T-helper 22 cell (primary cell): ENCODE results near the gene UQCRC2.
"Not testable (repeated sequence)": the region's sequence is repeated elsewhere in the genome, so short reads cannot be mapped to it uniquely, and the experiment has no call there.

ENCODE experiments used
- DNase-seq: peaks from one replicate; pipeline ENCODE4 v3.0.0-alpha.2; 2020; ENCODE audit warnings: low read depth

The UQCRC2 gene

GRCh38 chr16:21982108-21982507, 28.9 kb downstream of the UQCRC2 start:
- DNase-seq: no peak

- DNase-seq: no peak
These were observed 30.9 kb downstream of the UQCRC2 start for GRCh38 chr16:21984062-21984461.

GRCh38 chr16:21985524-21985923, 32.4 kb downstream of the UQCRC2 start:
- no peak for DNase-seq

- DNase-seq: no peak
These were observed 33.6 kb downstream of the UQCRC2 start for GRCh38 chr16:21986692-21987246.

GRCh38 chr16:21987498-21987897, 34.3 kb downstream of the UQCRC2 start:
- no peak for DNase-seq

GRCh38 chr16:21989133-21989532, 36.0 kb downstream of the UQCRC2 start:
- DNase-seq: no peak

- DNase-seq: no peak
These were observed 36.6 kb downstream of the UQCRC2 start for GRCh38 chr16:21989751-21990150.

- no peak for DNase-seq
These were observed 37.3 kb downstream of the UQCRC2 start for GRCh38 chr16:21990381-21990944.

- DNase-seq: no peak
These were observed 38.5 kb downstream of the UQCRC2 start for GRCh38 chr16:21991621-21992020.

GRCh38 chr16:21994856-21995465, 41.8 kb downstream of the UQCRC2 start:
- no peak for DNase-seq

GRCh38 chr16:21996923-21997696, 43.9 kb downstream of the UQCRC2 start:
- no peak for DNase-seq

- DNase-seq: no peak
These were observed 44.7 kb downstream of the UQCRC2 start for GRCh38 chr16:21997697-21998480.

GRCh38 chr16:22001591-22001990, 48.4 kb downstream of the UQCRC2 start:
- no peak for DNase-seq

- DNase-seq: not testable (repeated sequence)
These were observed 48.9 kb downstream of the UQCRC2 start for GRCh38 chr16:22002047-22002446.

GRCh38 chr16:22003195-22003594, 50.0 kb downstream of the UQCRC2 start:
- DNase-seq: no peak

- DNase-seq: no peak
These were observed 51.2 kb downstream of the UQCRC2 start for GRCh38 chr16:22004341-22004740.

- no peak for DNase-seq
These were observed 52.6 kb downstream of the UQCRC2 start for GRCh38 chr16:22005746-22006145.

- DNase-seq: no peak
These were observed 53.5 kb downstream of the UQCRC2 start for GRCh38 chr16:22006636-22007035.

GRCh38 chr16:22007159-22007508, 54.0 kb downstream of the UQCRC2 start:
- DNase-seq: no peak

GRCh38 chr16:22007509-22008214, 54.5 kb downstream of the UQCRC2 start, which contains the start of gene MOSMO:
Gene MOSMO (plus strand): TSS chr16:22008111. CDS start chr16:22008302, 191 bp downstream.
- DNase-seq: peak; percentile 52

GRCh38 chr16:22008215-22009059, 55.3 kb downstream of the UQCRC2 start:
- no peak for DNase-seq
